HFFc6 (cell line): Measurements from ENCODE around the gene GRIN3A. TPM values are rescaled to one million over a fixed set of nuclear protein-coding genes. Genes with fewer than 3 reads are reported as not detected.
A peak's percentile ranks its signal among the peaks of the same experiment; 100 is the strongest.

ENCODE experiments used
- DNase-seq: peaks from one replicate; pipeline ENCODE4 v3.0.0-alpha.2; 2018
- H3K27ac Mint-ChIP-seq: 2 replicates; pipeline ENCODE4 v1.8.0; 2020; ENCODE audit warnings: mild to moderate bottlenecking, mixed read lengths
- H3K27me3 Mint-ChIP-seq: 2 replicates; pipeline ENCODE4 v1.8.0; 2021; ENCODE audit warnings: mild to moderate bottlenecking, moderate library complexity, mixed read lengths; ENCODE audit not compliant: insufficient read depth
- H3K36me3 Mint-ChIP-seq: 2 replicates; pipeline ENCODE4 v1.8.0; 2021; ENCODE audit warnings: low read depth, mixed read lengths
- H3K4me1 Mint-ChIP-seq: 2 replicates; pipeline ENCODE4 v1.8.0; 2020; ENCODE audit warnings: low read depth, mixed read lengths
- H3K4me3 Mint-ChIP-seq: 2 replicates; pipeline ENCODE4 v1.8.0; 2020; ENCODE audit warnings: mild to moderate bottlenecking, moderate library complexity, mixed read lengths
- H3K9me3 Mint-ChIP-seq: 2 replicates; pipeline ENCODE4 v1.8.0; 2020; ENCODE audit warnings: mild to moderate bottlenecking, mixed read lengths
- CTCF ChIP-seq: fragments of 200-600 bp; sonication (generic); IDR thresholded peaks from 2 replicates; pipeline ENCODE4 v1.5.0; 2021; ENCODE audit warnings: antibody characterized with exemption, mild to moderate bottlenecking
- total RNA-seq, 6 experiments: library from RNA; stranded (reverse); fragmentation: NEBNext Ultra II Directional; extraction: Animal tissue kit (Norgen Biotek cat#: 25700); gene quantifications; 2 replicates in 1 of 6; 3 replicates in 5 of 6; pipeline ENCODE4 v1.2.3, GENCODE V29; 2021

GRIN3A gene
- total RNA-seq, 6 experiments from 2014 or later = not detected

GRCh38 chr9:101620452-101620851 lies 118.0 kb downstream of the GRIN3A start:
- H3K9me3 Mint-ChIP-seq = no peaks in the 10 kb centered on the region
- TF ChIP-seq CTCF = no peak
- H3K36me3 Mint-ChIP-seq = no peaks in the 10 kb centered on the region
- H3K4me1 Mint-ChIP-seq = no peaks in the 10 kb centered on the region
- H3K27me3 Mint-ChIP-seq = no peaks in the 10 kb centered on the region
- no peak overlapping the region for H3K27ac Mint-ChIP-seq
- H3K4me3 Mint-ChIP-seq = no peak overlapping the region
- no peak for DNase-seq

- Mint-ChIP-seq H3K36me3 (no peaks in the 10 kb centered on the region), H3K27ac (no peak overlapping the region), H3K4me1 (no peaks in the 10 kb centered on the region), H3K27me3 (no peaks in the 10 kb centered on the region), H3K4me3 (no peak overlapping the region), H3K9me3 (no peaks in the 10 kb centered on the region)
- DNase-seq = no peak
- TF ChIP-seq CTCF = no peak
Measured at GRCh38 chr9:101618698-101619097, 119.7 kb downstream of the GRIN3A start.

GRCh38 chr9:101605547-101605946 lies 132.9 kb downstream of the GRIN3A start:
- no peak overlapping the region for H3K27ac Mint-ChIP-seq
- no peak for TF ChIP-seq CTCF
- H3K4me1 Mint-ChIP-seq = no peaks in the 10 kb centered on the region
- H3K9me3 Mint-ChIP-seq = no peaks in the 10 kb centered on the region
- H3K27me3 Mint-ChIP-seq = peaks cover 17% of the 10 kb centered on the region
- H3K36me3 Mint-ChIP-seq = no peaks in the 10 kb centered on the region
- DNase-seq = no peak
- H3K4me3 Mint-ChIP-seq = no peak overlapping the region

GRCh38 chr9:101604296-101604695 lies 134.2 kb downstream of the GRIN3A start:
- TF ChIP-seq CTCF = no peak
- no peaks in the 10 kb centered on the region for H3K36me3 Mint-ChIP-seq
- no peak for DNase-seq
- H3K9me3 Mint-ChIP-seq = no peaks in the 10 kb centered on the region
- H3K27me3 Mint-ChIP-seq = peaks cover 22% of the 10 kb centered on the region
- no peak overlapping the region for H3K27ac Mint-ChIP-seq
- H3K4me1 Mint-ChIP-seq = no peaks in the 10 kb centered on the region
- H3K4me3 Mint-ChIP-seq = no peak overlapping the region

- peak; percentile 85 for TF ChIP-seq CTCF
- H3K4me3 Mint-ChIP-seq = no peak overlapping the region
- H3K27ac Mint-ChIP-seq = no peak overlapping the region
- H3K9me3 Mint-ChIP-seq = no peaks in the 10 kb centered on the region
- peak; percentile 43 for DNase-seq
- no peaks in the 10 kb centered on the region for H3K4me1 Mint-ChIP-seq
- H3K27me3 Mint-ChIP-seq = peaks cover 22% of the 10 kb centered on the region
- no peaks in the 10 kb centered on the region for H3K36me3 Mint-ChIP-seq
Measured at GRCh38 chr9:101601904-101602765, 136.3 kb downstream of the GRIN3A start.
